Ishikawa (cell line): ENCODE measurements around the gene C1orf21.

Experiments used
- EP300 ChIP-seq: IDR thresholded peaks from 2 replicates; pipeline ENCODE4 v1.6.1; 2012; ENCODE audit warnings: borderline replicate concordance
- FOXM1 ChIP-seq: IDR thresholded peaks from 2 replicates; pipeline ENCODE4 v1.6.1; 2012; ENCODE audit warnings: low read depth, borderline replicate concordance

DNA sequence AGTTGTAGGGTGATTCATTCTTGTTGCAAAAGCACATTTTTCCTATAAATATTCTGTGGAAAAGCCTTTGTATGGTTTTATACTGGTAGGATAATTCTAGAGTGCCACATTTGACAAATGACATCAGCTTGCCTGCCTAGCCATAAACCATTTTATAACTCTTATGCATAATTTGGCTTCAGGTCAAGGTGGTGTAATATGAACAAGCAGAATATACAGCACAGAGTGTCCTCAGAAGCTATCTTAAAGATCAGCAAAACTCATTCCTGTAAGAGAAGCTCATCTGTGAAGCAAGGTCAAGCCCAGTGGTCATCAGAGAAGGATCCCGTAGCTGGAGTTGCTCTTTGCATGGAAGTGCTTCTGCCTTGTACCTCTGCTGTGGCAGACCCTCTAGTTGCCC lies 24.0 kb upstream of the C1orf21 start:
- TF ChIP-seq FOXM1 (no peak), EP300 (no peak)
